Measurements from ENCODE around the gene POGLUT3. TPM values are rescaled to one million over a fixed set of nuclear protein-coding genes. Genes with fewer than 3 reads are reported as not detected.

The POGLUT3 gene
- total and polyA plus RNA-seq, 2 of the 8 experiments (the other 6 are each of a cell fraction or from before 2014, with no cell fraction given), result 4.7 to 17.4 TPM

DNA sequence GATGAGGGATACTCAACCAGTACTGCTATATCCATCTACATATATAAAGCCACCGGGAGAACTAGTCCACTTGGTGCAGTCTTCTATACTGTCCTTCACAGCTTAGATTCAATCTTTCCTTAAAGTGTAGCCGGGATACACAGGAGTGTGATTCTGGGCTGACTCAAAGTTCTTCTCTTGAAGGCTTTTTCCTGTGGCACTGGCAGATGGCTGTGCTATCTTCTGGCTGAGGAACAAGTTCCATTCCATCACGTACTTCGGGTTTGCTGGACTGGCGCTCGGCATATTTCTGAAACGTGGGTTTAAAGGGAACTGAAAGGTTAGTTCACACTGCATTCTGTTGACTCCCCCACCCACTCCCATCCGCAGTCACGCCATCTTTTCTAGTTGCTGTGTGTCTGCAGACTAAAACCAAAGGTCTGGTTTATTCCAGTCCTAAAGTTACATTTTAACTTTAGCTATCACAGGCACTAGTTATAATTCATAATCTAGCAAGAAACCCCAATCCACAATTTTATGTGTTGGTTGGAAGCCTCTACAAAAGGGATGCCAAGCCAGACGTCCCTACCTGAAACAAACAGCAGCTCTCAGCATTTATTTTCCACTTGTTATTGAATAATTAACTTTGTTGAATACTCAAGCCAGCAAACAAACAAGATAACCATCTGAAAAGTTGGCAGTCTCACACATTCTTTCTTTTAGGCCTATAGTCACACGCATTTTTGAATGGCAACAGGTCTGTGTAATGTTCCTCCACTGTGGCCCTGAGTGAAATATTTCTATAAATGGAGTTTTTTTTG, 23.3 kb downstream of the POGLUT3 start (continued):
- TF ChIP-seq, protein P1, sequence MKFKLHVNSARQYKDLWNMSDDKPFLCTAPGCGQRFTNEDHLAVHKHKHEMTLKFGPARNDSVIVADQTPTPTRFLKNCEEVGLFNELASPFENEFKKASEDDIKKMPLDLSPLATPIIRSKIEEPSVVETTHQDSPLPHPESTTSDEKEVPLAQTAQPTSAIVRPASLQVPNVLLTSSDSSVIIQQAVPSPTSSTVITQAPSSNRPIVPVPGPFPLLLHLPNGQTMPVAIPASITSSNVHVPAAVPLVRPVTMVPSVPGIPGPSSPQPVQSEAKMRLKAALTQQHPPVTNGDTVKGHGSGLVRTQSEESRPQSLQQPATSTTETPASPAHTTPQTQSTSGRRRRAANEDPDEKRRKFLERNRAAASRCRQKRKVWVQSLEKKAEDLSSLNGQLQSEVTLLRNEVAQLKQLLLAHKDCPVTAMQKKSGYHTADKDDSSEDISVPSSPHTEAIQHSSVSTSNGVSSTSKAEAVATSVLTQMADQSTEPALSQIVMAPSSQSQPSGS (IDR thresholded peaks at IDR 0.05; ENCODE audit: low read length), result no peak
- TF ChIP-seq SIN3A (conservative IDR thresholded peaks at IDR 0.05 in 1 of 2, IDR thresholded peaks at IDR 0.05 in 1 of 2; ENCODE audit: low read depth in 1 of 2, low read length in 2 of 2) (no peak), RXRA (IDR thresholded peaks at IDR 0.05; ENCODE audit: insufficient read depth, low read depth, low read length) (no peak), TCF12 (IDR thresholded peaks at IDR 0.05; ENCODE audit: low read depth, low read length) (no peak)
